HEK293 (cell line): ENCODE measurements around the gene CCDC158.

ENCODE experiments used
- ZBTB21 ChIP-seq: fragments of 450-650 bp; formaldehyde crosslinking; IDR thresholded peaks from 2 replicates; pipeline ENCODE4 v1.5.1; 2017; ENCODE audit warnings: missing biosample characterization, missing genetic modification characterization
- ZNF140 ChIP-seq: fragments of 450-650 bp; formaldehyde crosslinking; IDR thresholded peaks from 2 replicates; pipeline ENCODE4 v1.5.1; 2016; ENCODE audit warnings: missing biosample characterization, missing genetic modification characterization
- ZNF518A ChIP-seq: fragments of 450-650 bp; formaldehyde crosslinking; conservative IDR thresholded peaks from 2 replicates; pipeline ENCODE4 v1.5.1; 2016; ENCODE audit warnings: low read depth, missing biosample characterization, missing genetic modification characterization
- ZNF837 ChIP-seq: fragments of 450-650 bp; formaldehyde crosslinking; IDR thresholded peaks from 2 replicates; pipeline ENCODE4 v1.5.1; 2016; ENCODE audit warnings: missing biosample characterization, missing genetic modification characterization
- TF ChIP-seq, protein P1 (sequence below): fragments of 450-650 bp; formaldehyde crosslinking; IDR thresholded peaks from 2 replicates; pipeline ENCODE4 v1.5.1; 2016; ENCODE audit warnings: missing biosample characterization, missing genetic modification characterization

DNA sequence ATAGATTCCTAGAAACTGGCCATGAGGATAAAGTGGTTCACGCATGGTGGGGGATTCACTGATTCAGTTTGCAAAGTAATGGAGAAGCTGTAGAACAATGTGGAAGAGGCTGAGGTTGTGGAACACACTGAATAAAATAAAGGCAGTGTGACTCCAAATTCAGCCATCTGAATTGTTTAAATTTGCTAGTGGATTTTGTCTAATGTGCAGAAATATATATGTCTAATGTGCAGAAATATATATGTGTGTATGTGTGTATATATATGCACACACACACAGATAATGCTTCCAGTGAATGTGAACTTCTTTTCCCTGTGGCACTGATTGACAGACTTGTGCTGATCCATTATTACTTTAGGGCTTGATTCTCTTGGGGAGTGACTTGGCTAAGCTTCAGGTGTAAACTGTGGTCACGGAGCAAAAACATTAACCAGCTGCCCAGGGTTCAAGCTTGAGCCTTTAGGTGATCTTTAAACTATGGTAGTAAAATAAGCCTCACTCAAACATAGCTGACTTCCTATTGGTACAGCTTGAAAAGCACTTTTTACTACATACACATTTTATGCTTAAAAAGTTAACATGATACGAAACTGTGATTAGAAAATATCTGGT lies 110.9 kb downstream of the CCDC158 start:
- TF ChIP-seq ZNF140 (tag by site-specific recombination) = no peak
- TF ChIP-seq, protein P1, sequence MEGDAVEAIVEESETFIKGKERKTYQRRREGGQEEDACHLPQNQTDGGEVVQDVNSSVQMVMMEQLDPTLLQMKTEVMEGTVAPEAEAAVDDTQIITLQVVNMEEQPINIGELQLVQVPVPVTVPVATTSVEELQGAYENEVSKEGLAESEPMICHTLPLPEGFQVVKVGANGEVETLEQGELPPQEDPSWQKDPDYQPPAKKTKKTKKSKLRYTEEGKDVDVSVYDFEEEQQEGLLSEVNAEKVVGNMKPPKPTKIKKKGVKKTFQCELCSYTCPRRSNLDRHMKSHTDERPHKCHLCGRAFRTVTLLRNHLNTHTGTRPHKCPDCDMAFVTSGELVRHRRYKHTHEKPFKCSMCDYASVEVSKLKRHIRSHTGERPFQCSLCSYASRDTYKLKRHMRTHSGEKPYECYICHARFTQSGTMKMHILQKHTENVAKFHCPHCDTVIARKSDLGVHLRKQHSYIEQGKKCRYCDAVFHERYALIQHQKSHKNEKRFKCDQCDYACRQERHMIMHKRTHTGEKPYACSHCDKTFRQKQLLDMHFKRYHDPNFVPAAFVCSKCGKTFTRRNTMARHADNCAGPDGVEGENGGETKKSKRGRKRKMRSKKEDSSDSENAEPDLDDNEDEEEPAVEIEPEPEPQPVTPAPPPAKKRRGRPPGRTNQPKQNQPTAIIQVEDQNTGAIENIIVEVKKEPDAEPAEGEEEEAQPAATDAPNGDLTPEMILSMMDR (tag by site-specific recombination) = no peak
- no peak for TF ChIP-seq ZNF837 (tag by site-specific recombination)
- no peak for TF ChIP-seq ZBTB21
- TF ChIP-seq ZNF518A = no peak
